Right forelimb (tissue), 1 donor: ENCODE data around the gene SEC22A.

ENCODE experiments used
- DNase-seq: peaks from one replicate; pipeline ENCODE4 v3.0.0-alpha.2; 2018

The SEC22A gene

DNA sequence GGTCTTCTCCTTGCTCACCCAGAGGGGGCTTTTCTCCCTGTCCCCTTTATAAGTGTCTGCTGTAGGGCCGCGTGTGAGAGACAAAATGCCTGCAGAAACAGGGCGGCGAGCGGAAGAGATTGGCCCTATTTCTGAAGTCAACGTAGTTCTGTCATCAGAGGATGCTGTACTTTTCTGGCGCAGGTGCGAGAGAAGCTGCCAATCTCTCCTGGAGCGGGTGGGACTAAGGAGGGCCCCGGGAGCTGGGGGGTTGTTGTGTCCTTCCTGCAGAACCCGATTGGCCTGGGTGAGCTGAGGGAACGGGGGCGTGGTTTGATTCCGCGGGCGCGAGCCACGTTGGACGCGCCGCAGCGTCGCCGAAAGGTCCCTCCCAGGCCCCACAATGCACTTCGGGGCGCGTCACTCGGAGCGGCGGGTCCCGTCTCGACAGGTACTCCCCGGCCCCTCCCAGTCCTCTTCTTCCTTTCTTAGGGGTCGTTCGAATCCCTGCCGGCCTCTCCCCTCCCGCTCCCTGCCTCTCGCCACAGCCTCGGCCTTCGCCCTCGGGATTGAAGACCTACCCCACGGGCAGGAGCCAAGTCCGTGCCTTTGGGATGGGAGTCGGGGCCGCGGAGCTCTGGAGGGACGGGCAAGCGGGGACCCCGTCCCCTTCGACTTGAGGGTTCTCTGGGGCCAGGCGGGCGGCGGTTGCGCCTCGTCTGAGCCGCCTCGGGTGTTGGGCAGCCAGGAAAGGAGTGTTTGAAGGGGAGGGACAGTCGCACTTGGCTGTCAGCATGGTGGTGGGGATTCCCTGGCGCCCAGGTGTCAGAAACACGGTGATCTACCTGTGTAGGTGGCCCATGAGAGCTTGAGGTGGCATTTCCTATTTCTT lies at the start of gene SEC22A:
Gene SEC22A, plus strand, starts transcription at position 387 of the 871 bp plus-strand sequence. CDS start 7,275 bp downstream, outside the sequence.
- DNase-seq, result peak; percentile 96

DNA sequence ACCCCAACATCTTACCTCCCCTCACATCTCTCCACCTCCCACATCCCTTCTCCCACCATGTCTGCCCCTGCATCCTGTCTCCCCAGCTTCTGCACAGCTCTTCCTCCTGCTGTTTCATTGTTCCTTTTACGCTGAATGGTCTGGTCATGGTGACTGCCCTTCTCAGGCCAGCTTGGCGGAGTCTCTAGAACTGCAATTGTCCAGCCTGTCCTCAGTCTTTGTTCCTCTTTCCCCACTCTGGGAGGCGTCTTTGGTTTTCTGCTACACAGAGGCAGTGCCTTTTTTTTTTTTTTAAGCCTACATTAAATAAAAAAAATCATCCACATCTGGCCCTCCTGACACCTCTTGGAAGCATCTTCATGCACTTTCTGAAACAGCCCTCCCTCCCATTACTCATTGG lies 49.1 kb upstream of the SEC22A start:
- DNase-seq, result no peak

- no peak for DNase-seq
Measured at GRCh38 chr3:123153125-123154019, 48.4 kb upstream of the SEC22A start.

GRCh38 chr3:123154020-123154985 lies 47.4 kb upstream of the SEC22A start:
- DNase-seq, result no peak

DNA sequence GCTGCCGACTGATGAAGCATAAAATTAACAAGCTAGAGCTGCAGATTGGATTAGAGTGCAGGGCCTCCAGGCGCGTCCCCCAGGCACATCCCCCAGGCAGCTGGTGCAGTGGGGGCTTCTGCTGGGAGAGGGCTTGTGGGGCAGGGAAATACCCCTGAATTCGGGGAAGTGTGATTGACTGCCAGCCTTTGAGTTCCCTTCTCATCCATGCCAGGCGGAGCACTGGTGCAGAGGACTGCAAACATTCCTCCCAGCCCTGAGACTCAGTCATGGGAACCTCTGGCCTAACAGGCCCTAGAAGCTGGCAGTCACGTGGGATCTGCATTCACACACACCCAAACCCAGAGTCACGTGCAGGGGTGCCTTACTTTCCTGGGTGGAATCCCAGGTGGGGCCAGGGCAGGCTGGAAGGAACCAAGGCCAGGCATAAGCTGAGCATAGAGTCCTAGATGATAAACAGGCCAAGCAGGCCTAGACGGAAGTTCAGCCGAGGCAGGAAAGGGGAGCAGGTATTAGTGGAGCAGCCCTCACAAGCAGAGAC lies 46.2 kb upstream of the SEC22A start:
- DNase-seq, result no peak

- DNase-seq, result no peak
Measured at GRCh38 chr3:123156276-123156995, 45.3 kb upstream of the SEC22A start.

DNA sequence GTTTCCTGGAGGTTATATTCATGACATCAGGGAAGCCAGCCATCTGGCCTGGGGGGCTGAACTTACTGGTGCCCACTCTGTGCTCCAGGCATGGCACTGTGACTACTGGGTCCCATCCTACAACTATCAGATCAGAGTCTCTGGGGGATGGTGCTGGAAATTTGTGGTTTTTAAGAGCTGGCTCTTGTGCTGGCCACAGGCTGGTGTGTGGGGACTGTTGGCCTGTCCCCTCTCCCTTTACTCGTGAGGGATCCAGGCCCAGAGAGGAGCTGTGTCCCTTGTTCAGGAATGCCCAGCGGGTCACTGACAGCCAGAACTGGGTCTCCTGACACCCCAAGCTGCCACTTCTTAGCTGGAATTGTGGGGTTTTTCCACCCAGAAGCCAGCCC lies 44.5 kb upstream of the SEC22A start:
- no peak for DNase-seq

DNA sequence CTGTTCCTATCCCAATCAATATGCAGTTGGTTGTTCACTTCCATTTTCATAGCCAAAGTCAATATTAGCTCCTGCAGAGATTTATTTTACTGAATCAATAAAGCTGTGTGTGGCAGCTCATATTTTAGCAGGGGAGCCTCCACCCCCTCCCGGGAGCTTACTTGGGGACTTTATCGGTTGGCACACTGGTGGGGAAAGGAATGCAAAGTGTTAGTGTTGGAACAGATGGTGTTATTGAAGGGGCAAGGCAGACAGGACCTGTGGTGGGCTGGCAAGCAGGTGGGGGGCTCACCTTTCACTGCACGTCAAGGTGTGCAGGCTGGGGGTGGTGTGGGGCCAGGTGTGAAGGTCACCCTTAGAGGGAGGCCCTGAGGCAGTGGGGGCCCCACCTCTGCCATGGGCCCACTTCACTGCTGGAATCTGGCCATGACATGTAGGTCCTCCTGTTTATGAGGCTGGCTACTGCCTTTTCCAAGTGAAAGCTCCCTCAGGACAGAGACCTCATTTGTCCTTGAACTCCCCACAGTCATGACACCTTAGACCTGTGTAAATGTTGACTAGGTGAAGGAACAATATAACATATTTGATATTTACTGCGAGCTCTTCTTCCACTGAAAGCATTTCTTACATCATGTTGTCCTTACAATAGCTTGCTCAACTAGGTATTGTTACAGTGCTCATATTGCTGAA lies 44.0 kb upstream of the SEC22A start:
- no peak for DNase-seq

DNA sequence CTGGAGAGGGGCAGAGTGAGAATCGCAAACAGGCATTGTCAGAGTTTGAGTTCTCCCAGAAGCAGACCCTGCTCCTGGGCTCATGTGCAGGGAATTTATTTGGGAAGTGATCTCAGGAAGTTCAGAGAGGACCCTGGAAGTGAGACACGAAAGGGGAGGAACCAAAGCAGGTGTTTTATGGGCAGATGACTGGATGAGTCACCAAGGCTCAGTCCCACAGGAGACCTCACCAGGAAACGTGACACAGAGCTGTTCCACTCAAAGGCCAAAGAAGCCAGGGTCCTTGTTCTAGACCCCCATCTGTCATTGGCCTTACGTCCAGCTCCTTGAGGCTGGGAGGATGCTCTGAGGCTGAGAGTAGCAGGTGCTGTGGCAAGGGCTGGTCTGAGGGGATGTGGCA lies 43.4 kb upstream of the SEC22A start:
- no peak for DNase-seq

GRCh38 chr3:123158899-123159390 lies 42.8 kb upstream of the SEC22A start:
- no peak for DNase-seq

GRCh38 chr3:123159926-123160635 lies 41.7 kb upstream of the SEC22A start:
- no peak for DNase-seq

- DNase-seq, result no peak
Measured at GRCh38 chr3:123161167-123161566, 40.6 kb upstream of the SEC22A start.

GRCh38 chr3:123163141-123163540 lies 38.6 kb upstream of the SEC22A start:
- DNase-seq, result no peak

- no peak for DNase-seq
Measured at GRCh38 chr3:123165163-123165562, 36.6 kb upstream of the SEC22A start.

GRCh38 chr3:123167686-123168085 lies 34.1 kb upstream of the SEC22A start:
- DNase-seq, result no peak

DNA sequence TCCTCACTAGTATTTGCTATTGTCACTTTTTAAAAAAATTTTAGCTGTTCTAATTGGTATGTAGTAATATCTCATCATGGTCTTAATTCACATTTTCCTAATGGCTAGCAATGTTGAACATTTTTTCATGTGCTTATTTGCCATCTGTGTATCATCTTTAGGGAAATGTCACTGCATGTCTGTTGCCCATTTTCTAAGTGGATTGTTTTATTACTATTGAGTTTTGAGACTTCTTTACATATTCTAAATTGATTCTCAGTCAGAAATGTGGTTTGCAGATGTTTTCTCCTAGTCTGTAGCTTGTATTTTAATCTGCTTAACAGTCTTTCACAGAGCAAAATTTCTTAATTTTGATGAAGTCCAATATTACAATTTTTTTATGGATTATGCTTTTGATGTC lies 33.6 kb upstream of the SEC22A start:
- no peak for DNase-seq

GRCh38 chr3:123168605-123169004 lies 33.1 kb upstream of the SEC22A start:
- no peak for DNase-seq

- no peak for DNase-seq
Measured at GRCh38 chr3:123169492-123169929, 32.2 kb upstream of the SEC22A start.

DNA sequence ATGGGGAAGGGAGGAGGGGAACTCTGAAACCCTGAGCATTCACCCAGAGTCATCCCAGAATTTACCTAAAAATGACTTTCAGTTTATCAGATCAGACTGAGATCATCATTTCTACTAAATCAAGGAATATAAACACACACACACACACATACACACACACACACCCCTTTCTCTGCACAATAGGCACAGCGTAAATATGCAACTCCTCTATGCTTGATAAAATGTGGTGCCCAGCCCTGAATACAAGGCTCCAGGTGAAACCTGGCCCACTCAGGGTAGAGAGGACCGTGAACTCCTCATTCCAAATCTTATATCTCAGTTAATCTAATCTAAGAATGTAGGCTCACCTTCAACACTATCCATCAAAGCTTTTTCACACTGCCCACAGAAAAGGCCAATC lies 31.8 kb upstream of the SEC22A start:
- DNase-seq, result no peak

DNA sequence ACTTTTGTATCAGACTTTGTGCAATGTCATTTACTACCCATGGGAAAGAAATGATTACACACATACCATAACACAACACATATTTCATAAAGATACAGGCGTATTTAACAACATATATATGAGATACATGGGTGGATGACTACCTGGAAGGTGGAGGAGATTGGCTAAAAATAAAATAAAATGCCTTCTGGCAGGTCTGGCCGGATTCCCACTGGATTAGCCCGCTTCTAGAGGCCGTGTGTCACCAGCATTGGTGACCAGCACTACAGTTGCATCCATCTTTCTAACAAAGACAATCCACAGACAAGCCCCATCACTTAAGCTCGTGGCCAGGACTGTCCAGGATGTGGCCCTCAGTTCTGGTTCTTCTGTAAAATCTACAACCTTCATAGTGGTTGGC lies 21.0 kb upstream of the SEC22A start:
- no peak for DNase-seq
